Skin epidermis (tissue), 12 donors: ENCODE data around the gene LRRC3.
"Not testable (repeated sequence)": the region's sequence is repeated elsewhere in the genome, so short reads cannot be mapped to it uniquely, and the experiment has no call there.

ENCODE experiments used
- H3K27ac ChIP-seq, 21 experiments: fragments of 200-600 bp; sonication (generic) in 11 of 21; one replicate each; pipeline ENCODE4 v1.5.0; 2020; ENCODE audit warnings: mild to moderate bottlenecking in 3 of 21, inconsistent platforms in 2 of 21, moderate library complexity in 2 of 21
- H3K4me3 ChIP-seq, 7 experiments: fragments of 200-600 bp; sonication (generic) in 2 of 7; one replicate each; pipeline ENCODE4 v1.5.0; 2020; ENCODE audit warnings: inconsistent platforms in 2 of 7, mild to moderate bottlenecking in 2 of 7, moderate library complexity in 1 of 7

The LRRC3 gene

GRCh38 chr21:44490816-44491215 is 35.5 kb downstream of the LRRC3 start:
- Histone ChIP-seq H3K27ac (no peak overlapping the region), H3K4me3 (no peak overlapping the region)

- H3K27ac ChIP-seq = no peak overlapping the region
- H3K4me3 ChIP-seq = no peak overlapping the region
These were observed 37.5 kb downstream of the LRRC3 start for GRCh38 chr21:44492567-44493385.

DNA sequence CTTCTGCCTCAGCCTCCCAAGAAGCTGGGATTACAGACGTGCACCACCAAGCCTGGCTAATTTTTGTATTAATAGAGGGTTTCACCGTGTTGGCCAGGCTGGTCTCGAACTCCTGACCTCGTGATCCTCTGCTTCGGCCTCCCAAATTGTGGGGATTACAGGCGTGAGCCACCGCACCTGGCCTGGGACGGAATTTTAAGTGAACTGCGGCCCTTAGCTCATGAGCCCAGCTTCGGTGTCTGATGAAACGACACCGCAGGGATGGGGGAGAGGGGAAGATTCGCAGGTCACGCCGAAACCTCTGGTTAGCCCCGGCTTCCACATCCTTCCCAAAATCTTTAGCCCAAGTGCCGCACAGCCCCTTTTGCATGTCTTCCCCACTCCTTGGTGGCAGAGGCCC is 39.1 kb downstream of the LRRC3 start:
- Histone ChIP-seq H3K4me3 (no peak overlapping the region), H3K27ac (no peak overlapping the region)

- H3K4me3 ChIP-seq = no peak overlapping the region
- H3K27ac ChIP-seq = no peak overlapping the region
These were observed 39.6 kb downstream of the LRRC3 start for GRCh38 chr21:44494956-44495355.

GRCh38 chr21:44495611-44496563 is 40.6 kb downstream of the LRRC3 start:
- Histone ChIP-seq H3K27ac (no peak overlapping the region), H3K4me3 (no peak overlapping the region)

DNA sequence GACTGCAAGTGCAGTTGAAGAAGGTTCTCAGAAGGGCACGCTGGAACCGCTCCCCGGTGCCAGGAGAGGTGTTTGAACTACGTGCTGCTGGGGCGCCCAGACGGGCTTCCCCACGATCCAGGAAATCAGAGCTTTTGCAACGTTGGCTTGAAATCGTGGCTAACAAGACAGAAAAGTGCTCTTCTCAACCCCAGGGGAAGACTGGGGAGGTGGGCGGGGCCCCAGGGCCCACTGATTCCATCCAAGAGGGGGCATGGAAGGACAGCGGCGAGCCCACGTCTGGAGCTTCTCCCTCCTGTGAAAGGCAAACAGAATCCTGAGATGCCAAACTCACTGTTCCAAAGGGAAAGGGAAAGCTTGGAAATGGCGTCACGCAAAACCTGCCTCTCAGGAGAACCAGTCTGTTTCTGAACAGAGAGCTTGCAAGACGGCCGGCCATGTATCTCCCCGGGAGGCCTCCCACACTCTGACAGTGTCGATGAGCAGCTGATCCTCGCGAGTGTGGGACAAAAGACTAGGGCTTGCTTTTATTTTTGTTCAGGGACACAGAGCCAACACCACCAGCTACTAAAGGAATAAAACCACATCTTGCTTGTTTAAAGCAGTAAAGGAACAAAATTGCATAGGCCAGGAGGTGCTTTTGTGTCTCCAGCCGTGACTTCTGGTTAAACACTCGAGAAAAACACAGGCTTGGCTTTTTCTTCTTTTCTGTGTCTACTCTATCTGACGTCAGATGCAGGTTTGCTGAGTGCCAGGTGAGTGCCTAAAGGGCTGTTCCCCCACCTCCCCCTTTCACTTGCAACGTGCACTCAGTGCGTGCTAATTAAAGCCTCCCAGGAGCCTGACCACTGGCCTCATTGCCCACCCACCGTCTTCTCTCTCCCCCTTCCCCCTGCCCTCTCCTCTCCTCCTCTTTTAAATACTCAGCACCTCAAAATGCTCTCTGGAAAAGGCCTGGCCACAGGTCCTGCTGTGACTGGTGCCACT is 41.5 kb downstream of the LRRC3 start:
- H3K4me3 ChIP-seq = no peak overlapping the region

GRCh38 chr21:44497703-44498126 is 42.4 kb downstream of the LRRC3 start:
- Histone ChIP-seq H3K27ac (peak overlapping the region in 7 of 21 experiments; percentile 18 to 60 (median 28)), H3K4me3 (no peak overlapping the region)

More for the DNA sequence above, 41.5 kb downstream of the LRRC3 start:
- peak overlapping the region in 7 of 21 experiments; percentile 18 to 60 (median 28) for H3K27ac ChIP-seq

DNA sequence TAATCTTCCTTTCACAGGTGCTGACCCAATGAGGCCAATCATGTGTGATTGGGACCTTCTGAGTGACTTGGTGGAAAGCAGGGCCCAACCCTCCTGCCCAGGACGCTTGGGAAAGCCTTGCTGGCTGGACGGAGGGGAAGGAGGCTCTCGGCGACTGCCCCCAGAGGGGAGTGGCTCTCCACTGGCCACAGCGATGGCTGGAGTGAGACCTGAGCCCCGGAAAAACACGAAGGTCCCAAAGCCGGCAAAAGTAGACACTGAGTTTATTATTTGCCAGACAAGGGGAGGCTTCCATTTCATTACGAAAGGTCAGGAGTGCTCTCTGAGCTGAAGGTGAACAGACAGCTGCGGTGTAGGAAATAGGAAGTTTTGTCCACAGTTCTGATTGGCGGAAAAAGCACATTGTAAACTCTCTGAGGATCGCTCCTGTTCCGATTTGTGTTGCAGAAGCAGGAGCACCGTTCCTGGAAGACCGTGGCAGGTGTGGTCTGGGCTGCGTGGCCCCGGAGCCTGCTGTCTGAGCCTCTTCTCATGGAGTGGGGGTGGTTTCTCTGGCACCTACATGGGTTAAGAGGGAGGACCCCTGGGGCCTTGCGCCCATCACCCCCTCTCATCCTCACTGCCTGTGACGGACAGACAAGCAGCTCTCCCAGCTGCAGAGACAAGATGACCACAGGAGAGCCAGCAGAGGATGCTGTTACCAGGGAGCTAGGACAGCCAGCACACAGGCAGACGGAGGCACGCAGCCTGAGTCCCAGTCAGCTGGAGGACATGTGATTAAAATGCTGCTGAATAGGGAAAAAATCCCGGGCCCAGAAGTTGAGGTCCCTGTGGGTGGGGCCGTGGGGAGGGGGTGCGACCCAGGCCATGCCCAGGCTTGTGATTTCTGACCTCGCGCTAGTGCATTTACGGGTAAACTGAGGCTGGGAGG is 43.2 kb downstream of the LRRC3 start:
- H3K4me3 ChIP-seq = no peak overlapping the region
- peak overlapping the region in 1 of 21 experiments; percentile 28 for H3K27ac ChIP-seq

- H3K4me3 ChIP-seq = no peak overlapping the region
- no peak overlapping the region for H3K27ac ChIP-seq
These were observed 43.9 kb downstream of the LRRC3 start for GRCh38 chr21:44499211-44499560.

- Histone ChIP-seq H3K4me3 (no peak overlapping the region), H3K27ac (no peak overlapping the region)
These were observed 44.3 kb downstream of the LRRC3 start for GRCh38 chr21:44499631-44500030.

DNA sequence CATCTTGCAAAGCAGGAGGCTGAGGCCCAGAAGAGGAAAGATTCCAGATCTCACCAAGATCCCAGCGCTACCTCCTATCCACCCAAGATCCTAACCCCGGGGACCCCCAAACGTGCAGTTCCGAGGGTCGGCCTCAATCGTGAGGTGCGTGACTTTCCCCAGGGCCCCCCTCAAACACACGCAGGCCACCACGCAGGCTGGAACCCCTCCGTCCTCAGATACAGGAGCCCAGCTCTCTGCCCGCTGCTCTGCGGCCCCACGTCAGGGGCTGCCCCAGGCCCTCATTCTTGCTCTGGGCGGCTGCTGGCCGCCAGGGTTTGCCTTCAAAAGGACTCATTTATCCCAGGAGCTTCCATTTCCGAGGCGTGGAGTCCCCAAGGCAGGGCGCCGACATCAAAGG is 44.8 kb downstream of the LRRC3 start:
- H3K27ac ChIP-seq = no peak overlapping the region
- no peak overlapping the region for H3K4me3 ChIP-seq

DNA sequence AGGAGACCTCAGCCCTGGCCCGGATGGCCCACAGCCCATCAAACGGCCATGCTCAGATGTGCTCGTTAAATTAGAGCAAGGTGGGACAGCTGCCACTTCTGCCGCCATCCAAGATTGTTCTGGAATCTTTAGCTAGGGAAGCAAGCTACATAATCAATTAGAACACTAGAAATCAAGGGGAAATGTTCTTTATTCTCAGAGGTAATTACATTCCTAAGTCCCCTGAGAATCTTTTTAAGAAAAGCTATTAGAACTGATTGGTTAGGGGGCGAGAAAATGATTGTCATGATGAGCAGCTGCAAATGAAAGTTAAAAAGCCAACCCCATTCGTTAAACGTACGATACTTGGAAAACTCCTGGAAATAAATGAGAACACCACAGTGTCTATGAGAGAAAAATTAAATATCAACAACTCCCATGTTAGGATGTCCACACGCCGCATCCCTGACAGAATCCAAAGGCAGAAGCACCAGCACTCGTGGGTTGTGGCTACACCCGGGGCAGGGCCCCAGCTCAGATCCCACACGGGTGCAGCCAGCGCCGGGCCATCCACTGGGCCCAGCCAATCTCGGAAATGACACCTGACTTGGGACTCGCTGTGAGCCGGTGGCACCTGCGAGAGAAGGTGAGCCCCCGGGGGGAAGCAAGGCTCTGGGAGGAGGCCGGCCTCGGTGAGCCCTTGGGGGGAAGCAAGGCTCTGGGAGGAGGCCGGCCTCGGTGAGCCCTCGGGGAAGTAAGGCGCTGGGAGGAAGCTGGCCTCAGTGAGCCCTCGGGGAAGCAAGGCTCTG is 47.1 kb downstream of the LRRC3 start:
- Histone ChIP-seq H3K27ac (no peak overlapping the region), H3K4me3 (no peak overlapping the region)

DNA sequence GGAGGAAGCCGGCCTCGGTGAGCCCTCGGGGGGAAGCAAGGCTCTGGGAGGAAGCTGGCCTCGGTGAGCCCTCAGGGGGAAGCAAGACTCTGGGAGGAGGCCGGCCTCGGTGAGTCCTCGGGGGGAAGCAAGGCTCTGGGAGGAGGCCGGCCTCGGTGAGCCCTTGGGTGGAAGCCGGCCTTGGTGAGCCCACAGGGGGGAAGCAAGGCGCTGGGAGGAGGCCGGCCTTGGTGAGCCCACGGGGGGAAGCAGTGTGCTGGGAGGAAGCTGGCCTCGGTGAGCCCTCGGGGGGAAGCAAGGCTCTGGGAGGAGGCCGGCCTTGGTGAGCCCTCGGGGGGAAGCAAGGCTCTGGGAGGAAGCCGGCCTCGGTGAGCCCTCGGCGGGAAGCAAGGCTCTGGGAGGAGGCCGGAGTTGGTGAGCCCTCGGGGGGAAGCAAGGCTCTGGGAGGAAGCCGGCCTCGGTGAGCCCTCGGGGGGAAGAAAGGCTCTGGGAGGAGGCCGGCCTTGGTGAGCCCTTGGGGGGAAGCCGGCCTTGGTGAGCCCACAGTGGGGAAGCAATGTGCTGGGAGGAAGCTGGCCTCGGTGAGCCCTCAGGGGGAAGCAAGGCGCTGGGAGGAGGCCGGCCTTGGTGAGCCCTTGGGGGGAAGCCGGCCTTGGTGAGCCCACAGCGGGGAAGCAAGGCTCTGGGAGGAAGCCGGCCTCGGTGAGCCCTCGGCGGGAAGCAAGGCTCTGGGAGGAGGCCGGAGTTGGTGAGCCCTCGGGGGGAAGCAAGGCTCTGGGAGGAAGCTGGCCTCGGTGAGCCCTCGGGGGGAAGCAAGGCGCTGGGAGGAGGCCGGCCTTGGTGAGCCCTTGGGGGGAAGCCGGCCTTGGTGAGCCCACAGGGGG is 47.9 kb downstream of the LRRC3 start:
- not testable (repeated sequence) for H3K4me3 ChIP-seq, H3K27ac ChIP-seq

GRCh38 chr21:44503901-44504399 is 48.6 kb downstream of the LRRC3 start:
- no peak overlapping the region for H3K27ac ChIP-seq
- H3K4me3 ChIP-seq = no peak overlapping the region

DNA sequence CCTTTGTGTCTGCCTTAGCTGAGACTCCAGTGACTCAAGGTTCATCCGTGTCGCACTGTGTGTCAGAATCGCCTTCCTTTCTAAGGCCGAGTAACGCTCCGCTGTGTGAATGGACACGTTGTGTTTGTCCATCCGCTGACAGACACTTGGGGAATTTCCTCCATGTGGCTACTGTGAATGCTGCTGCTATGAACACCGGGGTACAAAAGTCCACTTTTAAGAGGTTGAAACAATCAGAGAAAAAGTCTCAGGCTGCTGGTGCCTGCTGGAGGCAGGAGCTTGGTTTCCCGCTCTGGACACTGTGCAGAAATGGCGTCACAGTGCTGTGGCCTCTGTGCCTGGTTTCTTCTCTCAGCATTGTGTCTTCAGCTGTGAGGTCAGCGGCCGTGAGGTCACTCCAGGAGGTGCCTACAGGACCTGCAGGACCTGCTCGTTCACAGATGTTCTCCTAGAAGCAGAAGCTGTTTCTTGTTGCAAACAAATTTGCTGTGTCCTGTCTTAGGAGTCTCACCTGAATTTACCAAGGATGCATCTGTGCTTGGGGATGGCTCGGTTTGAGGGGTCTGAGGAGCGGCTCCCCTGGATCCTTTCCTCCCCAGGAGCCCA is 50.5 kb downstream of the LRRC3 start:
- Histone ChIP-seq H3K27ac (no peak overlapping the region), H3K4me3 (no peak overlapping the region)
